ENCODE data around the gene UBXN7. TPM values are rescaled to one million over a fixed set of nuclear protein-coding genes. Genes with fewer than 3 reads are reported as not detected.
"Not testable (repeated sequence)": the region's sequence is repeated elsewhere in the genome, so short reads cannot be mapped to it uniquely, and the experiment has no call there.

Gene UBXN7, protein sequence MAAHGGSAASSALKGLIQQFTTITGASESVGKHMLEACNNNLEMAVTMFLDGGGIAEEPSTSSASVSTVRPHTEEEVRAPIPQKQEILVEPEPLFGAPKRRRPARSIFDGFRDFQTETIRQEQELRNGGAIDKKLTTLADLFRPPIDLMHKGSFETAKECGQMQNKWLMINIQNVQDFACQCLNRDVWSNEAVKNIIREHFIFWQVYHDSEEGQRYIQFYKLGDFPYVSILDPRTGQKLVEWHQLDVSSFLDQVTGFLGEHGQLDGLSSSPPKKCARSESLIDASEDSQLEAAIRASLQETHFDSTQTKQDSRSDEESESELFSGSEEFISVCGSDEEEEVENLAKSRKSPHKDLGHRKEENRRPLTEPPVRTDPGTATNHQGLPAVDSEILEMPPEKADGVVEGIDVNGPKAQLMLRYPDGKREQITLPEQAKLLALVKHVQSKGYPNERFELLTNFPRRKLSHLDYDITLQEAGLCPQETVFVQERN
- total RNA-seq, result 52.0 TPM

DNA sequence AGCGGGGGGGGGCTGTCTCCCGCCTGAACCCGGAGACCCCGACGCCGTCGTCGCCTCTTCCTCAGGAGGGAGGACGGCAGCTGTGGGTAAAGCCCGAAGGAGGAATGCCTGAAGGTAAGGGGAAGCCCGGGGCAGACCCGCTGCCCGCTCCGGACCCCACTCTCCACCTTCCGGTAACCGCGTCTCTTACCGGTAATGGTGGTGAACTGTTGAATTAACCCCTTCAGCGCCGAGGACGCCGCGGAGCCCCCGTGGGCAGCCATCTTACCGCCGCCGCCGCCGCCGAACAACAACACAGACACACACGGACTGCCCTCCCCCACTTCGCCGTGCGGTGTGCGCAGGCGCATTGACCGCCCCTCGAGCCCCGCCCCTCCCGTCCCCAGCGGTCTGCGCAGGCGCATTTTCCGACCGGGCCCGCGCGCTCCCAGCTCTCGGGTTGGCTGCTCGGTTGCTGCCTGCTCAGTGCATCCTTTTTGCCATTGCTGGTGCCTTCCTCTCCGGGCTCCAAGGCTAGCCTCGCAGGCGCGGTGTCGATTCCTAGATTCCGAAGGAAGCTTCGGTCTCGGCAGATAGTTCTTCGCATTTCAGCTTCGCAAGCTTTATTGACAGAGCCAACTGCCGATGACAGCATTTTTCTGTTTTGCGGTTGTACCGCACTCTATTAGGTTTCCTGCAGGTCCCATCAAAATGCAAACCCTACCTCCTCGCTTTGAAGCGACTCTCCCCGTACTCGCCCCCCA is at the start of gene UBXN7:
Gene UBXN7 (minus strand): TSS at position 291 of the 743 bp plus-strand sequence. CDS start 28 bp downstream, at position 263.
- DNase-seq (ENCODE audit: low spot score), result peak; percentile 96

DNA sequence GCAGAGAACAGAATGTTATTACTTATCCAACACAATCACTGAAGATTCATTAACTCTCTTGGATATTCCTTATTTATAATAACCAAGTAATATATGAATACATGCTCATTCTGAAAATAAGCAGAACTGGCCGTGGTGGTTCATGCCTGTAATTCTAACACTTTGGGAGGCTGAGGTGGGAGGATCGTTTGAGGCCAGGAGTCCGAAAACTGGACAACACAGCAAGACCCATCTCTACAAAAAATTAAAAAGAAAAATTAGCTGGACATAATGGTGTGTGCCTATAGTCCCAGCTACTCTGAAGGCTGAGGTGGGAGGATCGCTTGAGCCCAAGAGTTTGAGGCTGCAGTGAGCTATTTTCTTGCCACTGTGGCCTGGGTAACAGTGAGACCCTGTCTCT is 45.5 kb upstream of the UBXN7 start:
- no peak for DNase-seq (ENCODE audit: low spot score)

DNA sequence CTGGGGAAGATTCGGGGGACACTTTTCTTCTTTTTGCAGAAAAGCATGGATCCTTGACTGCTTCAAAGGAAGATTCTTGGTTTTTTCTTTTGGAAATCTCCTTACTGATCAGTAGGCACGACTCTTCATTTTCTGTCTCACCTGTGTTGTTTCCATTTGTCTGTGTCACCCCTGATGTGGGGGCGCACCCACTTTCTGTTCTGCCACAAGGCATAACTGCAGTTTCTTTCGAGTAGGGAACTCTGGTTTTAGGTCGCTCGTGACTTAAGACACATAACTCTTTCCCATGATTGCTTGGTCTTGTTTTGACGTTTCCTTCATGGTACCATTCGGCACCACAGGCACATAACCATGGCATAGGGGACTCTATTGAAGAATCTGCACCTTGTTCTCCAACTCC is 40.1 kb upstream of the UBXN7 start:
- DNase-seq (ENCODE audit: low spot score), result no peak

DNA sequence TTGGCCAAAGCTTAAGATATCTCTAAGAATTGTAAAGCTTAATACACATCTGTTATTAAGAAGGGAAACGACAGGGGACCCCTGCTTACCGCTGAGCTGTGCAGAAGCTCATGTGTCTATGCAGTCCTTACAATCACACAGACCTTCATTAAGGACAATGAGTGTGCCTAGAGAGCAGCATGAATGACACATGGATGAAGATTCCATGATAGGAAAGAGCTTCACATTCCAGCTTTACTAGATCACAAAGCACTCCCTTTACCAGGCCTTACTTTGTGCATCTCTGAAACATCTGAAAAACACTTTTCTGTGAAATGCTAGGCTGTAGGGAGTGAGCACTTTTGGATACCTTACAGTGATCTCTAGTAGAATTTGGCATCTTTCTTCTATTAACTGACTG is 39.3 kb upstream of the UBXN7 start:
- no peak for DNase-seq (ENCODE audit: low spot score)

DNA sequence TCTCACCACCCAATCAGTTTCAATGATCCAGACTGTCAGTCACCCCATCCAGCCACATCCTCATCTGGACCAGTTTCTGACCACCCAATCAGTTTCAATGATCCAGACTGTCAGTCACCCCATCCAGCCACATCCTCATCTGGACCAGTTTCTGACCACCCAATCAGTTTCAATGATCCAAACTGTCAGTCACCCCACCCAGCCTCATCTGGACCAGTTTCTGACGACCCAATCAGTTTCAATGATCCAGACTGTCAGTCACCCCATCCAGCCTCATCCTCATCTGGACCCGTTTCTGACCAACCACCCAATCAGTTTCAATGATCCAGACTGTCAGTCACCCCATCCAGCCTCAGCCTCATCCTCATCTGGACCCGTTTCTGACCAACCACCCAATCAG is 38.0 kb upstream of the UBXN7 start:
- not testable (repeated sequence) for DNase-seq (ENCODE audit: low spot score)

DNA sequence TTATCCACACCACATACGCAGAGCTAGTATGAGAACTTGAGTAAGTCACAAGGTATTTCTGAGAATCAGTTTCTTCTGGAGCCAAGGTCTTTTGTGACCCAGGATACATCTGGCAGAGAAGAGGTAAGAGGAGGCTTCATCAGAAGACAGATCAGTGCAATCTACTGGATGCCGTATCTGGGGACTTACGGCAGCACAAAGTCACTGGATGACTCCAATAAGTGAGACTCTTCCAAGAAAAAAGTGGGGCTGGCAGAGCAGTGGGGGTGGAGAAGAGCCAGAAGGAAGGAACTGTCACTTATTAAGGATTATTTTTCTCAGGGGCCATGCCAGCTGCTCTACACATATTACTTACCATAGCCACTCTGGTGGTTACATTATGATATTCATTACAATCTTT is 31.6 kb upstream of the UBXN7 start:
- no peak for DNase-seq (ENCODE audit: low spot score)

DNA sequence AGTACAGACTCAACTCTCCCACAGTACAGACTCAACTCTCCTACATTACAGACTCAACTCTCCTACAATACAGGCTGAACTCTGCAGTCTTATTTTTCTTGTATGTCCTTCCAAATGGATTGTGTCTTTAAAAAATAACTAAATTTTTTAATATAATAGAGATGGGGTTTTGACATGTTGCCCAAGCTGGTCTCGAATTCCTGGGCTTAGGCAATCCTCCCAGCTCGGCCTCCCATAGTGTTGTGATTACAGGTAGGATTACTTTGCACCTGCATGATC is 31.2 kb upstream of the UBXN7 start:
- DNase-seq (ENCODE audit: low spot score), result no peak

DNA sequence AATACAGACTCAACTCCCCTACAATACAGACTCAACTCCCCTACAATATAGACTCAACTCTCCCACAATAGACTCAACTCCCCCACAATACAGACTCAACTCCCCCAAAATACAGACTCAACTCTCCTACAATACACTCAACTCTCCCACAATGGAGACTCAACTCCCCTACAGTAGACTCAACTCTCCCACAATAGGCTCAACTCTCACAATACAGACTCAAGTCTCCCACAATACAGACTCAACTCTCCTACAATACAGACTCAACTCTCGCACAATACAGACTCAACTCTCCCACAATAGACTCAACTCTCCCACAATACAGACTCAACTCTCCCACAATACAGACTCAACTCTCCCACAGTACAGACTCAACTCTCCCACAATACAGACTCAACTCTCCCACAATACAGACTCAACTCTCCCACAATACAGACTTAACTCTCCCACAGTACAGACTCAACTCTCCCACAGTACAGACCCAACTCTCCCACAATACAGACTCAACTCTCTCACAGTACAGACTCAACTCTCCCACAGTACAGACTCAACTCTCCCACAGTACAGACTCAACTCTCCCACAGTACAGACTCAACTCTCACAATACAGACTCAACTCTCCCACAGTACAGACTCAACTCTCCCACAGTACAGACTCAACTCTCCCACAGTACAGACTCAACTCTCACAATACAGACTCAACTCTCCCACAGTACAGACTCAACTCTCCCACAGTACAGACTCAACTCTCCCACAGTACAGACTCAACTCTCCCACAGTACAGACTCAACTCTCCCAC is 30.7 kb upstream of the UBXN7 start:
- not testable (repeated sequence) for DNase-seq (ENCODE audit: low spot score)

DNA sequence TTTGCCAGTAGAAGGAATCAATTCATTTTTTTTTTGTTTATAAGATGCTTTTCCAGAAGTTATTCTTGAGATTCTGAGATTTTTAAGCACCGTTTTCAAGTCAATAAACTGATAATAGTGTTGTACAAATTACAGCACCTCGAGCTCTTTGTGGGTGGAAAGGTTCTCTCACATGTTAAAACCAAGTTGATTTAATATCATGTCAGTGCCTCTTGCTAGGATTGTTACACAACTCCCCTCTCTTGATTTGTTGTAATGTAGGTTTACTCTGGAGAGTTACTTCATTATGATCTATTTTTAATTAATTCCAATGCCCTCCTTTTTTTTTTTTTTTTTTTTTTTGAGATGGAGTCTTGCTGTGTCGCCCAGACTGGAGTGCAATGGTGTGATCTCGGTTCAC is 25.8 kb upstream of the UBXN7 start:
- DNase-seq (ENCODE audit: low spot score), result no peak

DNA sequence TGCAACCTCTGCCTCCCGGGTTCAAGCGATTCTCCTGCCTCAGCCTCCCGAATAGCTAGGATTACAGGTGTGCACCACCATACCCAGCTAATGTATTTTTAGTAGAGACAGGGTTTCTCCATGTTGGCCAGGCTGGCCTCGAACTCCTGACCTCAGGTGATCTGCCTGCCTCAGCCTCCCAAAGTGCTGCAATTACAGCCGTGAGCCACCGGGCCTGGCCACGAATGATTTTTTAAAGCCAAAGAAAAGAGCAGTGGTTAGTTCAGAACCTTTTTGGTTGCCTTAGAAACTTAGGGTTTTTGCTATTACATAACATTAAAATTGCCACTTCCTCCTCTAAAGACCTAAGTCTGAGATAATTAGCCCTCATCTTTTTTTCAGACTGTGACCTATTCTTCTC is 25.2 kb upstream of the UBXN7 start:
- not testable (repeated sequence) for DNase-seq (ENCODE audit: low spot score)

DNA sequence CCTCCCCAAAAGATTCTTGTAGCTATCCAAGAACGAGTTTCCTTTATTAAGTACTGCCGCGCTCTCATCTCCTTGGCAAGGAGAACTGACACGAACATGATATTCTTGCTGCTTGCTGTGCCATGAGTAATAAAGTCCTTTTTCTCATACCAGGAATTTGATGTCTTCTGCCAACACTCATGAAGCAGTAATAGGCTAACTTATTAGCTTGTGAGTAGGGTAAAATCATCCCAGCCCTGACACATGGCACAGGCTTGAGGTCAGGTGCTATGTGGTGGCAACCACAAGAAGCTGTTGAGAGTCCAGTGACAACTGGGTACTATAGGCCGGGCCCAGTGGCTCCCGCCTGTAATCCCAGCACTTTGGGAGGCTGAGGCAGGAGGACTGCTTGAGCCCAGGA is 22.7 kb upstream of the UBXN7 start:
- no peak for DNase-seq (ENCODE audit: low spot score)

DNA sequence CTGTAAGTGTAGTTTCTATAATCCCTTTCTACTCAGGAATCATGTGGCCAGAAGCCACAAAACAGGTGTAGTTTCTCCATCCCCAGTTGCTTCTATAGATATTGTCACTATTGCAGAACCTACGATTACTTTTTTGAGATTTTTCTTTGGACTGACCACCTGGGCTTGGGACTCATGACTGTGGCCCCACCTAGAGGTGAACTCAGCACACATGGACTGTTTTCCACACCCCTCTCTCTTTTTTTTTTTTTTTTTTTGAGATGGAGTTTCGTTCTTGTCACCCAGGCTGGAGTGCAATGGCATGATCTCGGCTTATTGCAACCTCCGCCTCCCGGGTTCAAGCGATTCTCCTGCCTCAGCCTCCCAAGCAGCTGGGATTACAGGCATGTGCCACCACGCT is 13.2 kb upstream of the UBXN7 start:
- not testable (repeated sequence) for DNase-seq (ENCODE audit: low spot score)

DNA sequence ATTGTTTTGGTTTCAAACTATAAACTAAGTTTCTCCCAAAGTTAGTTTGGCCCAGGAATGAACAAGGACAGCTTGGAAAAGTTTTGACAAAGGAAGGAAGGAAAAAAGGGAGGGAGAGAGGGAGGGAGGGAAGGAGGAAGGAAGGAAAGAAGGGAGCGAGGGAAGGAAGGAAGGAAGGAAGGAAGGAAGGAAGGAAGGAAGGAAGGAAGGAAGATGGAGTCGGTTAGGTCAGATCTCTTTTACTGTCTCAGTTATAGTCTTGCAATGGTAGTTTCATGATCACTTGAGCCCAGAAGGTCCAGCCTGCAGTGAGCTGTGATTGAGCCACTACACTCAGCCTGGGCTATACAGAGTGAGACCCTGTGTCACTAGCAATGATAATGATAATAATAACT is 12.3 kb upstream of the UBXN7 start:
- no peak for DNase-seq (ENCODE audit: low spot score)

DNA sequence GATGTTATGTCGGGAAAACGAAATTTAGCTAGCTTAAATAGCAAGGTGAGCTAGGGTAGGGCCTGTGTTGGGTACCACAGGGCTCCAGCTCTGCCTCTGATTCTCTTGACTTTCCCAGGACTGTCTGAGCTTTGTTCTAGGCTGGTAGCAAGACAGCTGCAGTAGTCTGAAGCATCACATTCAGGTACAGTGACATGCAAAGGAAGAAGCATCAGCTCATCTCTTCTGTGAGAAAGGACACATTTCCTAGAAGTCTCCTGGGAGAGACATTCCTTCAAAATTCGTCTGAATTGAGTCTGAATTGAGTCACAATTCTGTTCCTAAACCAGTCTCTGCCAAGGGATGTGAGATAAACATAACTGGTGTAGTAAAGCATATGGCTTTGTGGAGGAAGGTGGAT is 8.5 kb upstream of the UBXN7 start:
- no peak for DNase-seq (ENCODE audit: low spot score)

DNA sequence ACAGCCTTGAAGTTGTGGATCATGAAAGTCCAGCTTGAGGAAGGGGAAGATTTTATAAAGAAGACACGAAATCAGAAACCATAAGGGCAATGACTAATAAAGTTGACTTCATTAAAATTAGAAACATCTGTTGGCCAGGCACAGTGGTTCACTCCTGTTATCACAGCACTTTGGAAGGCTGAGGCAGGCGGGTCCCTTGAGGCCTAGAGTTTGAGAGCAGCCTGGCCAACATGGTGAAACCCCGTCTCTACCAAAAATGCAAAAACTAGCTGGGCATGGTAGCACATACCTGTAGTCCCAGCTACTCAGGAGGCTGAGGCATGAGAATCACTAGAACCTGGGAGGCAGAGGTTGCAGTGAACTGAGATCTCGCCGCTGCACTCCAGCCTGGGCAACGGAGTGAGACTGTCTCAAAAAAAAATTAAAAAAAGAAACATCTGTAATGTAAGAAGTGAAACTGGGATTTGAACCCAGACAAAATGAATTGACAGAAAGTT is 7.9 kb upstream of the UBXN7 start:
- no peak for DNase-seq (ENCODE audit: low spot score)

DNA sequence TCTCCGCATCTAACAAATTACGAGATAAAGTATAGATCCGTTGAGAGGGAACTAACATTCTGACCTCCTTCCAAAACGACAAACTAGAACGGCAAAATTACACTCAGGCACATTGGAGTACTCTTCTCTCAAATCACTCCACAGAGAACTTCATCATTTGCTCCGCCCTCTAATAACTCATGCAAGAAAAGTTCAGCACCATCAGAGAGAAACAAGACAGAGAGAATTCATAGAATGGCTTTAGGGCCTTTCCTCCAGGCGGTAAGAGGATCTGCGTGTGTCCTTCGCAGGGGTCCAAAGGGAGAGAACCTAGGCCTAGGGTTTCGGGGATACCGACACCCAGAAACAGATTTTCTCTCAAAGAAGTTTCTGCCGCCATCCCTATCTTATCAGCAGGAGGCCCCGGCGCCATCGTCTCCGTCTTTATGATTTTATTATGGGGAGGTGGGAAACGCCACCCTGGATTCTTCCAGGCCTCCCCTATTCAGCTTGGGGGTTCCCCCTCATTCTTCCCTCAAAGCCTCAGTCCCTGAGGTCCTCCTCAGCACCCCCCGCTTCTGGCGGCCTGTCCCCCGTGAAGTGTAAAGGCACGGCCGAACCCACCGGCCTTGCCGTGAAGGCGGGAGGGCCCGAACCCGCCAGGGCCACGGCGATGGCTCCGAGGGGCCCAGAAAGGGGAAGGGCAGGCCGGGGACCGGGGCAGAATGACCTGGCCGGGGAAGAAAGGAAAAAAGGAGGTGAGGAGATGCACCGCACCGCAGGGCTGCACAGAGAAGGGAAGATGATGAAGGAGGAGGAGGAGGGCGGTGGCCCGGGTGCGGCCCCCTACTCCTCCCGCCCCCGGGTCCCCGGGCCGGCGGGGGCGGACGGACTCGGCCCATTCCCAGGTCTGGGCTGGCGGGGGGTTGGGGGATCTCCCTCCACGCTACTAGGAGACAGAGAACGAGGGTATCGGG is 768 bp downstream of the UBXN7 start:
- no peak for DNase-seq (ENCODE audit: low spot score)

DNA sequence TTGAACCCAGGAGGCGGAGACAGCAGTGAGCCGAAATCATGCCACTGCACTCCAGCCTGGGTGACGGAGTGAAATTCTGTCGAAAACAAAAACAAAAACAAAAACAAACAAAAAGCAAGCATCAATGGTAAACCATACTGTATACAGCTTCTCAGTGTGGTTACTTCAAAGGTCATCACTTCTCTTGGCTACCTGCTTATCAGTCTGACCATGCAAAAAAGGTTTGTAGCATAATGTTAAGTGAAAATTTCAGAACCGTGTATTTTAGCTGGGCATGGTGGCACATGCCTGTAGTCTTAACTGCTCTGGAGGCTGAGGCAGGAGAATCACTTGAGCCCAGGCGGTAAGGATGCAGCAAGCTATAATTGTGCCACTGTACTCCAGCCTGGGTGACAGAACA is 4.2 kb downstream of the UBXN7 start:
- DNase-seq (ENCODE audit: low spot score), result no peak

DNA sequence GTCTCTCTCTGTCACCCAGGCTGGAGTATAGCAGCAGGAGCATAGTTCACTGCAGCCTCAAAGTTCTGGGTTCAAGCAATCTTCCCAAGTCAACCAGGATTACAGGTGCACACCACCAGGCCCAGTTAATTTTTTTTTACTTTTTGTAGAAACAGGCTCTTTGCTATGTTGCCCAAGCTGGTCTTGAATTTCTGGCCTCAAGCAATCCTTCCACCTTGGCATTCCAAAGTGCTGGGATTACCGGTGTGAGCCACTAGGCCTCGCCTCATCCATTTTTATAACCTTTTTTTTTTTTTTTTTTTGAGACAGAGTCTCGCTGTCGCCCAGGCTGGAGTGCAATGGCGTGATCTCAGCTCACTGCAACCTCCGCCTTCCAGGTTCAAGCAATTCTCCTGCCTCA is 7.8 kb downstream of the UBXN7 start:
- not testable (repeated sequence) for DNase-seq (ENCODE audit: low spot score)

DNA sequence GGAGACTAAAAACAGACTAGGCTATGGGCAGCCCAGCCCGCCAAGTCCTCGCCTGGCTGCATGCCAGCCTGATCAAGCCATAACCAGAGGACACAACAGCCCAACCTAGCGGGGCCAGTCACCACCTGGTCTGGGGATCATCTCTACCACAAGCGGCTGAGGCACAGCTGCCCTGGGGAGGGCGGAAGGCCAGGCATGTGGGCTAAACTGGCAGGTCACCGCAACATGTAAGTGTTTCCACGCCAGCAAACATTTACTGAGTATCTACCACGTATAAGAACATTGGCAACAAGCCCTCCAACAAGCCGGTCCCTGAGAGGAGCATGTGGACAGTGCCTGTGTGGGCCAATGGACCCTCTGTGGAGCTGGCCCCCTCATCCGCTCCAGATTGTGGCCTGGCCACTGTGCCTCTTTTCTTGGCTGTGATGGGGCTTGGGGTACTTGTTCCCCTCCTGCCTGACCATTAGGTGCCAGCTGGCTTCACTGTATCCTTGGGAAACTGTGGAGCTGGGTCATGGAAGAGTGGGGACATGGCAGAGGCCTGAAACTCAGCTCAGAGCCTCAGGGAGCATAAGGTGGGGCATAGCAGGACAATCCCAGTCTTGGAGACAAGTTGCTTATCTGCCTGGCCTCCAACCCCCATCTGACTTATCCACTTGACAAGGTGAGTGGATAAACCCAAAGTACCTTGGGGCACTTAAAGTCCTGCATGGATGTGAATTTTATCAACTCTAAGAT is 9.0 kb downstream of the UBXN7 start:
- peak; percentile 29 for DNase-seq (ENCODE audit: low spot score)

DNA sequence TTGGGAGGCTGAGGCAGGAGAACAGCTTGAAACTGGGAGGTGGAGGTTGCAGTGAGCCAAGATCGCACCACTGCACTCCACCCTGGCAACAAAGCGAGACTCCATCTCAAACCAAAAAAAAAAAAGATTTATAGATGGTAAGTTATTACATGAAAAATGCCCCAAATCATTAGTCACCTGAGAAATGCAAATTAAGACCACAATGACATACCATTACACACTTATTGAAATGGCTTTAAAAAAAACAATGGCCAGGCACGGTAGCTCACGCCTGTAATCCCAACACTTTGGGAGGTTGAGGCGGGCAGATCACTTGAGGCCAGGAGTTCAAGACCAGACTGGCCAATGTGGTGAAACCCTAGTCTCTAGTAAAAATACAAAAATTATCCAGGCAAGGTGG is 10.6 kb downstream of the UBXN7 start:
- DNase-seq (ENCODE audit: low spot score), result not testable (repeated sequence)
